Activated CD8-positive, alpha-beta memory T cell treated with anti-CD3 and anti-CD28 coated beads for 24 hours (primary cell): ENCODE measurements around the gene ADAMTSL5.

Experiments used
- DNase-seq: peaks from one replicate; pipeline ENCODE4 v3.0.0-alpha.2; 2020

ADAMTSL5 gene

DNA sequence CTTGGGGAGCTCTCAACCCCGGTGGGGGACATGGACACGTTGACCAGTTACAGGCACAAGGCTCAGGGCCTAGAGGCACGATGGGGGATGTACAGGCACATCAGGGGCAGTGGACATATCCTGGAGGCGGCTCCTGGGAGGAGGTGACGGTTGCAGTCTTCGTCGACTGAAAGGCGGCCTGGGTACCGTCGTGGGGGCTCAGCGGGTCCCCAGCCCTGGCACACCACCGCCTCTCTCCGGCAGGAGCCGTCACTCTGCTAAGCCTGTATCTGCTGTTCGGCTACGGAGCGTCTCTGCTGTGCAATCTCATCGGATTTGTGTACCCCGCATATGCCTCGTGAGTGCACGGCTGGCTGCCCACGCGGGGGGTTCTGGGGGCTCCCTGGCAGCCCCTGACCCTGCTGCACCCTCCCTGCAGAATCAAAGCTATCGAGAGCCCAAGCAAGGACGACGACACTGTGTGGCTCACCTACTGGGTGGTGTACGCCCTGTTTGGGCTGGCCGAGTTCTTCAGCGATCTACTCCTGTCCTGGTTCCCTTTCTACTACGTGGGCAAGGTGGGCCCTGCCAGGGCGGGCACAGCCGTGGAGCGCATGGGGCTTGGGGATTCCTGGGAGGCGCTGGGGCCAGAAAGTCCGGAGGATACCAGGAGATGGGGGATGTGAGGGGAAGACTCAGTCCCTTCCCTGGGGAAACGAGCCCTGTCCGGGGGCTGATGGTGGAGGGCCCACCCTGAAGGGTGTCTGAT, 17.6 kb downstream of the ADAMTSL5 start:
- no peak for DNase-seq

DNA sequence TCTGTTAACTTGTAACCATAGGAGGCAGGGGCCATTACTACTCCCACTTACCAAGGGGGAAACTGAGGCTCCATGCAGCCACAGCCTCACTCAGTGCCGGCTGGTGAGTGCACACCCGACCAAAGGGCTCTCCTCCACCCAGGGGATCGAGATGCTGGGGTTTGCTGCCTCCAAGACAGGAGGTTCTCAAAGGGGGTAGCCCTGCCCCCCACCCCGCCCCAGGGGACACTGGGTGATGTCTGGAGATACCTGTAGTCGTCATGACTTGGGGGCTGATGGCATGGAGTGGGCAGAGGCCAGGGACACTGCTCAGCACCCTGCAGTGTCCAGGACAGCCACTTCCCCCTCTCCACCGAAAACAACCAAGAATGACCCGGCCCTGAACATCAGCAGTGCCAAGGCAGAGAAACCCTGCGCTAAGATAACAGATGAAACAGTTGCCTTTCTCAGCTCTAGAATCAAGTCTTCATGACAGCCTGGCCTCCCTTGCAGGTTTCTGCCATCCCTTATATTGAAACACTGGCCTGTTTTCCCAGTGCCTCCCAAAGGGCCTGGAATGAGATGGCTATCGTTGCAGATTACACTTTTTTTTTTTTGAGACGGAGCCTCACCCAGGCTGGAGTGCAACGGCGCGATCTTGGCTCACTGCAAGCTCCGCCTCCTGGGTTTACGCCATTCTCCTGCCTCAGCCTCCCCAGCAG, 18.6 kb downstream of the ADAMTSL5 start:
- DNase-seq: no peak

DNA sequence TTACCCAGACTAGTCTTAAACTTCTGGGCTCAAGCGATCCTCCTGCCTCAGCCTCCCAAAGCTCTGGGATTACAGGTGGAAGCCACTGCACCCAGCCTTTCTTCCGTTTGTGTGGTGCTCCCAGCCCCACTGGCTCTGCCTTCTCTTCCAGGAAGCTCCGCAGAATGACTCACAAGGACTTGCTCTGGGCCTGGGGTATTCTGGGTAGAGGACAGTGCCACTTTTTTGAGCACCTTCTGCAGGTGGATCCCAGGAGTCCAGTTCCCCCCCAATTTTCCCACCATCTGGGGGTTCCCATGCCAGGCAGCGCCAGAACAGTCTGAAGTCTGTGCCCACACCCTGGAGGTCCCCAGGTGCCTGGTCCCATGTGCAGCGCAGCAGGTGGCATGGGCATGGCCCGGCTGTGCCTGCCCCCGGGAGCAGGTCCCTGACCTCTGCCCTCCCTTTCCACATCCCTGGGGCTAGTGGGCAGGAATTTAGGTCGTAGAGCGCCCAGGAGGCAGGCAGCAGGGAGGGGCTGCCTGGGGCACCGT, 20.3 kb downstream of the ADAMTSL5 start:
- no peak for DNase-seq

DNA sequence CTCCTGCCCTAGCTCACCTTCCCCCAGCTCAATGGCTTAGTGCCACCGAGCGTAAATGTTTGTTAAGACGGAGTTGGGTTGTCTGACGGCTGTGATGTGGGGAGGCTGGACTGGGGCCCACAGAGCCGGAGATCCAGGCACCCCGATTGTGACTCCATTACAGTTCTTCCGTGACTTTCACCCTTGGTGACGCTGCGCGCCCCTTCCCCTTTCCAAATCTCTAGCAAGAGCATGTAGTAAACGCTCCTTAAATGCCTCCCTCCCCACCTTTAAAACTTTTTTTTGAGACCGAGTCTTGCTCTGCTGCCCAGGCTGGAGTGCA, 21.0 kb downstream of the ADAMTSL5 start:
- DNase-seq: no peak

DNA sequence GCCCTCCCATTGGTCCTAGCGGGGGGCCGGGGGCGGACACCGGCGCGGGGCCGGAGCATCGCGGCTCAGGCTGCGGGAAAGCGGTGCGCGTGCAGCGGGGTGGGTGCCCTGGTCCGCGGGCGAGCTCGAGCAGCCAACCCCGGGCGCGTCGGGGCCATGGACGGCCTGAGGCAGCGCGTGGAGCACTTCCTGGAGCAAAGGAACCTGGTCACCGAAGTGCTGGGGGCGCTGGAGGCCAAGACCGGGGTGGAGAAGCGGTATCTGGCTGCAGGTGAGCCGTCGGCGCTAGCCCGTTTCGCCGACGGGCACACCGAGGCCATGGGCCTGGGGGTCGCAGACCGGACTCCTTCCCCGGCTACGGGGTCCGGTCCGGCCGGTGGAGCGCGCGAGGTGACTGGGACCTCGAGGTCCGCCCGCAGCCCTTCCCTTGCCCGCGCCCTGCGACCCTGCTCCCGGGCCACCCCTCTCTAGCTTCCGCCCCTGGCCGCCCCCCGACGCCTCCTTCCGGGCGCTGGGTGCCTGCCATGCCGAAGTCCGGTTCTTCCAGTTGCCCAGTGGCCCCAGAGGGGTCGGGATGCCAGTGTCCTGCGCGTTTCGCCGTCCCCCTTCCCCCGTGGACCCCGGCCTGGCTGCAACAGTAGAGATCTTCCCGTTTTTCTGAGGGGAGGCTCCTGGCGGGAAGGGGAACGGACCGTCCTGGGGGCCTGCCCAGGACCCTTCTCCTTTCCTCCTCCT, 21.5 kb downstream of the ADAMTSL5 start, which contains the start of gene REEP6:
REEP6 (plus strand) TSS at position 68 of the 735 bp plus-strand sequence; CDS start at position 157, 89 bp downstream.
- DNase-seq: no peak

DNA sequence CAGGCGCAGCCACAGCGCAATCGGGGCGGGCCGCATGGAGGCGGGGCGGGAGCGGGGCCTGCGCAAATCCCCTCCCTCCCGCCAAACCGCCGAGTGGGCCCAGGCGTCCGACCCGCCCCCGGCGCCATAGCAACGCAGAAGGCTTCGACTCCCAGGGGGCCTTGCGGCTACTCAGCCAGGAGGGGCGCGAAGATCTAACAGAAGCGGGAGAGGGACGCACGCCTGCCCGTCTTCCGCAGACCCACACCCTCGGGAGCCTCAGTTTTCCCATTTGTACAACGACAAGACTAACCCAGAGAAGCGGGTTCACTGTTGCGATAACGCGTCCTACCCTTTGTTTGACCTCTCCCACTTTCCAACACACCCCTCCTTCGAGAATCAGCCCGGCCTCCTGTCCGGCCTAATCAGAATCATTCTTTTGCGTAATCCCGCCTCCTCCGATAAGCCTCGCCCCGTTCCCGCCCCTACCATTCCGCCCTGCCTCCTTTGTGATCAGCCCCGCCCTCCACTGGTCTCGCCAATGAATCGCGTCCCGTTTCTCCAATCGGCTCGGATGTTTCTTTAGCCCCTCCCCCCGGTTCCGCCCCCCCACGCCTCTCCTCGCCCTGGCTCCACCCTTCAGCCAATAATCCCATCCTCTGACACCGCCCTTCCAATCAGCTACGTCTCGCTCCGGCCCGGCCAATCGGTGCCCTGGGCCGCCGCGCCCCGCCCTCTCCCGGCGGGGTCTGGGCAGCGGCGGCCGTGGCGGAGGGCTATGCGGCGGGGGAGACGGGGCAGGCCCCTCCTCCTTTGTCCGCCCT, 22.3 kb downstream of the ADAMTSL5 start, which contains the start of gene PCSK4:
PCSK4 (minus strand) TSS at position 40 of the 803 bp plus-strand sequence; CDS start at position 36, 4 bp downstream.
- peak; percentile 99 for DNase-seq

DNA sequence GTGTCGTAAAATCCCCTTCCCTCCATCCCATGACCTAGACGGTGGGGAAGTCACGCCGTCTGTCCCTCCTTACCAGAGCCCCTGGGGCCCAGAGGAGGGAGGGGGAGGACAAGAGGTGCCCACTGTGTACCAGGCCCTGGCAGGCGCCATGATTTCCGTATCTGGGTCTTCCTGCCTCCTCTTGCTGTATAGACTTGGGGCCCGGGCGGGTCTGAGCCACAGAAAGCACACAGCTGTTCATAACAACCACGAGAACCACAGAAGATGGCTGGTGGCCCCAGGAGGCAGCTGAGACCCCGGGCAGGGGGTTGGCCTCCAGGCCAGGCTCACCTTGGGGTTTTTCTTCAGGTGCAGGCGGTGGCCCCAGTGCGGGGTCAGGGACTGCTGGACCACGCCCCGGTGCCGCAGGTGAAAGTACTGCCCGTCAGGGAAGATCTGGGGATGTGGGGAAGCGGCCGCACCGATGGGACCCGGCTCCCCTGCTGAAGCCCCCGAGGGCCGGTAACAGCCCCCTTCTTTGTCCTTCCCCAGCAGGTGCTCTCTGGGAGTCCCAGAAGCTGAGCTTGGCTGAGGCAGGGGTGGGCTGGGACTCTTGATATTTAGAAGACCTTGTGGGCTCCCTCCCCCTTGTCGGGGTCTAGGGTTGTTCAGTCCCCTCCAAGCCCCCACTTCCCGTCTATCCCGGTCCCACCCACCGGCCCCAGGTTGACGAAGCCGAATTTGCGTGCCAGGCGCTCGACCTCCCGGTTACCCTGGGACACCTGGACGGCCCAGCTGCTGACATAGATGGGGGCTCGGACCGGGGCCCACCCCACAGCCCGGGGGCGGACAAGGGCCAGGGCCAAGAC, 23.1 kb downstream of the ADAMTSL5 start:
- no peak for DNase-seq

DNA sequence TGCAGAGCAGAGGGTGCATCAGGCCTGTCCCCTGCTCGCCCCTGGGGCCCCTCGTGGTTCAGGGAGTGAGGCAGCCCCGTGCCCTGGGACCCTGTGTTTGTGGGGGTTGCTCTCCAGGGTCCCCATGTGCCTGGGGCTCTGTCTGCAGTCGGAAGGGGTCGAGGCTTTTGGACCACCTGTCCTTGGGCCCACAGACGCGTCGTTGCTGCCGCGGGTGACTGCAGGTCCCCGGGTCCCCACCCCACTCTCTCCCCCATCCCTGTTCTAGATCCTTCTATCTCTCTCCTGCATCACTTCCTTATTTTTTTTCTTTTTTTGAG, 24.6 kb downstream of the ADAMTSL5 start:
- no peak for DNase-seq

DNA sequence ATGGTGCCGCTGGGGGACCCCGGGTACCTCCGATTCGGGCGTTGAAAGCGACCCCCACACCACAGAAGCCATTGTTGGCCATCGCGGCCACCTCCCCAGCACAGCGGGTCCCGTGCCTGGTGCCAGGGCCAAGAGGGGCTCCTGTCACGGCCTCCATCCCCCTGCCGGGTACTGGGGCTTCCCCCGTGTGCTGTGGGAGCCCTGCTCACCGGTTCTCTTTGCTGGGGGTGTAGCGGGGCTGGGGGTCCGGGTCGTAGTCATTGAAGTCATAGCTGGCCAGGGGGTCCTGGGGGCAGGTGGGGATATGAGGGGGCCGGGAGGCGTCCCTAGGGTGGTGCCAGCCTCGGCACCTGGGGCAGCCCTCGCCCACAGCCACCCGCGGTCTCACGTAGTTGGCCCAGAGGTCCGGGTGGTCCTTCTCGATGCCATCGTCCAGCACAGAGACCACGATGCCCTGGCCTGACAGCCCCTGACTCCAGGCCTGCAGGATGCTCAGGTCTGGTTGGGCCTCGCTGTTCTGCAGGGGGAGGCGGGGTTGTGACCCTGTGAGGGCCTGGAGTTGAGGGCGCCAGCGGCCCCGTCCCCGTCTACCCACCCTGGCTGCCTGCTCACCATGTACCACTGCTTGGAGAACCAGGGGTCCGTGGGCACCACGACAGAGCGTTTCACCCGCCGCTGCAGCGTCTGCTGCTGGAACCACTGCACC, 25.1 kb downstream of the ADAMTSL5 start:
- DNase-seq: no peak

DNA sequence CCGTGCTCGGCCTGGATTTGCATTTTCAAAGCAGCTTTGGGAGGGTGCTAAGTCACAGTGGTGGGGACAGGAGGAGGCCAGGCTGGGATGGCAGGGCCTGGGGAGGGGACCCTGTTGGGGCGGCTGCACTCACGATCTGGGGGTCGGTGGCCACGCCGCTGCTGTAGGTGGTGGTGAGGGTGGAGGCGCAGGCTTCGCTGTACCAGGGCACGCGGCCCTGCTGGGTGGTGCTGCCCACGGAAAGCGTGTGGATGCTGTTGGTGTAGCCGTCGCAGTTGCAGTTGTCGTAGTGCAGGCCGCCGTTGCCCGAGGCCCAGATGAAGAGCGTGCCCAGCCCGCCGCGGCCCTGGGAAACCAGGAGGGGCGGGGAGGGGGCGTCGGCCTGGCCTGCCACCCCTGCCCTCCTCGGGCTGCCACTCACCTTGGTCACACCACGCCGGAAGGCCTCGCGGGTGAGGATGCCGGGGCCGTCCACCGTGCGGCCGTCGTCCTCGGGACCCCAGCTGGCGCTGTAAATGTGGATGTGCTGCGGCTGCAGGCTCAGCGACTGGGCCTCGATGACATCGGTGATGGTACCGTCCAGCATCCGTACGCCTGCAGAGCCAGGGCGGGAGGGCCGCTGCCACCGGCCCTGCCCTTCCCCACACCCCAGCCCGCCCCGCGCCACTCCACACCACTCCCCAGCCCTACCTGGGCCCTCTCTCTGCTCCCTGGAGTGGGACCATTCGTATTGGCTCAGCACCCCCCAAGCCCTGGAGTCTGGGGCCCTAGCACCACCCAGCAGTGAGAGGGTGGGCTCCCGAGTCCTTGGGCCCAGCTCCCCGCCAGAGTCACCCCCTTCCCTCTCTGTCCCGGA, 25.9 kb downstream of the ADAMTSL5 start:
- no peak for DNase-seq

DNA sequence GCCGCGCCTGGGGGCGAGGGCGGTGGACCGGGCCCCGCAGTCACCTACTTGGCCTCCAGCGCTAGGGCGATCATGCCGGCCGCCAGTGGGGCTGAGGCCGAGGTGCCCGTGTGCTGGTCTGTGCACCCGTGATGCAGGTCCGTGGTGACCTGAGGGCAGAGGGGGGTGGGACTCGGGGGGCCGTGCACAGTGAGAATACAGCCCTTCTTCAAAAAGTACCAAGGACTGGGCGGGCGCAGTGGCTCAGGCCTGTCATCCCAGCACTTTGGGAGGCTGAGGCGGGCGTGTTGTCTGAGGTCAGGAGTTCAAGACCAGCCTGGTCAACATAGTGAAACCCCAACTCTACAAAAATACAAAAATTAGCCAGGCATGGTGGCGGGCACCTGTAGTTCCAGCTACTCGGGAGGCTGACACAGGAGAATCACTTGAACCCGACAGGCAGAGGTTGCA, 28.8 kb downstream of the ADAMTSL5 start:
- no peak for DNase-seq

DNA sequence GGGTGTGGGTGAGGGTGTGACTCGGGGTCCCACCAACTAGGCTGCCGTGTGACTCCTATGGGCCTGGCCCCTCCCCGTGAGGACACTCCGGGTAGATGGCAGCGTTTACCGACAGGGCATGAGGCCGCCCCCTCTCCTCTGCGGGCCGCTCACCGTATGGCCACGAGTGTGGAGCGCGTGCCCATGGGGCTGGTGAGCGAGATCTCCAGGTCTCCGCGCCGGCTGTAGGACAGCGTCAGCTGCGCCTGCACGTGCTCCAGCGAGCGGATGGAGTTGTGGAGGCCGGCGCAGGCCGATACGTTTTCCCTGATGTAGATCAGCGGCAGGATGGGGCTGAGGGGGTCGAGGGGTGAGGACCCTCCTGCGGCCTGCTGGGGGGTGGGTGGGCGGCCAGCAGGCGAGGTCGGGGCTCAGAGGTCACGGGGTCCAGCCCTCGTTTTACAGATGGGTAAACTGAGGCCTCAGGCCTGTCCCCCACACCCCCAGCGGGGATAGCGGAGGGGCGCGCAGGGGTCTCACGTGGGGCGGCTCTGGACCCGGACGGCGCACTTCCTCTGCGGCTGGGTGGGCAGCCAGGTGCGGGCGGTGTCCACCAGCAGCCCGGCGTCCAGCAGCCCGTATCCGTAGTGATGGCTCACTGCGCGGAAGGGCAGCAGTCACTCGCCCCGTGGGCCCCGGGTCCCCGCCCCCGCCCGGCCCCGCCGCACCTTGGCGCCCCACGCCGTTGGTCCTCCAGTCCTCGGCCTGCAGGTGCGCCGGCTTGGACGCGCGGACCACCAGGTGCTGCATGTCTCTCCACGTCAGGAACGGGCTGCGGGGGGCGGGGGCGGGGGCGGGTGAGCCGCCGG, 29.5 kb downstream of the ADAMTSL5 start:
- no peak for DNase-seq

DNA sequence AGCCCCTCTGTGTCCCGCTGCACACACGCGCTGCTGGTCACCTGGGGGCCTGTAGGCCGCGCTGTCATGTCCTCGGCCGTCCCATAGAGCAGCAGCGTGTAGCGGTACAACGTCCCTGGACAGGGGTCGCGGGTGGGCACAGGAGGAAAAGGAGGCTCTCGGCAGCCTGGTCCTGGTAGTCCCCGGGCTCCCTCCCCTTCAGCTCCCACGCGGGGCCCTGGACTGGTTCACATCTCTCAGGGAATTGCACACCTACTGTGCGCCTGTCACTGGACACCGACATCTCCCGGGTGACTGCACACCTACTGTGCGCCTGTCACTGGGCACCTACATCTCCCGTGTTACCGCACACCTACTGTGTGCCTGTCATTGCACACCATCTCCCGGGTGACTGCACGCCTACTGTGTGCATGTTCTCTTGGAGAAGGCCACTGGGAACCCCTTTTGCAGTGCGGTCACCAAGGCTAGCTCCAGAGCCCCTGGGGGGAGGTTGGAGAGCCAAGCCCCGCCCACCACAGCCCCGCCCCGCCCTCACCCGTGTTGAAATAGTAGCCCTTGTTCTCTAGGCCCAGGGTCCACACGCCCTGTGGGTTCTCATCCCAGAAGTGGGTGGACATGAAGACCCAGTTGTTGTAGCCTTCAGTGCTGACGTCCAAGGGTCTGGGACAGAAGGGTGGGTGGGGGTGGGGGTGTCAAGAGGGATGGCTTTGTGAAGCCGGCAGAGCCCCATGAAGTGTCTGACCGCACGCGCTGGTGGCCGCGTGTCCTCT, 30.3 kb downstream of the ADAMTSL5 start:
- DNase-seq: no peak

DNA sequence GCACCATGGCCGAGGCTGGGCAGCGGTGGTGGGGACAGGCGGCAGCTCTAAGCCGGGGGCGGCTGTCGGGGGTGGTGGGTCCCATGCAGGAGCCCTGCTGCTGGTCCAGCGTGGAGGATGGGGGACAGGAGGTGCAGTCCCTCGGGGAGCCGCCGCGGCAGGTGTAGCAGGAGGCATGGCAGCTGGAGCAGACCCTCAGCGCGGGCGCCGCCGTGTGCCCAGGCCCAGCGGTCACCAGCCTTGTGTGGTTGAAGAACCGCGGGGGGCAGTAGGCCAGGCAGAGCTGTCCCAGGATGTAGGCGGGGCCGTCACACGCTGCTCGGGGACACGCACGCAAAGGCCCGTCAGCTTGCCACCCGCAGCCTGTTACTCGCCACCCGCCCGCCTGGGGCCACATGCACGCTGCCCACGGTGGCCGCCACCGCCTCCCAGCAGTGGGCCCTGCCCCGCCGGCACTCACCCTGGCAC, 30.9 kb downstream of the ADAMTSL5 start:
- no peak for DNase-seq

DNA sequence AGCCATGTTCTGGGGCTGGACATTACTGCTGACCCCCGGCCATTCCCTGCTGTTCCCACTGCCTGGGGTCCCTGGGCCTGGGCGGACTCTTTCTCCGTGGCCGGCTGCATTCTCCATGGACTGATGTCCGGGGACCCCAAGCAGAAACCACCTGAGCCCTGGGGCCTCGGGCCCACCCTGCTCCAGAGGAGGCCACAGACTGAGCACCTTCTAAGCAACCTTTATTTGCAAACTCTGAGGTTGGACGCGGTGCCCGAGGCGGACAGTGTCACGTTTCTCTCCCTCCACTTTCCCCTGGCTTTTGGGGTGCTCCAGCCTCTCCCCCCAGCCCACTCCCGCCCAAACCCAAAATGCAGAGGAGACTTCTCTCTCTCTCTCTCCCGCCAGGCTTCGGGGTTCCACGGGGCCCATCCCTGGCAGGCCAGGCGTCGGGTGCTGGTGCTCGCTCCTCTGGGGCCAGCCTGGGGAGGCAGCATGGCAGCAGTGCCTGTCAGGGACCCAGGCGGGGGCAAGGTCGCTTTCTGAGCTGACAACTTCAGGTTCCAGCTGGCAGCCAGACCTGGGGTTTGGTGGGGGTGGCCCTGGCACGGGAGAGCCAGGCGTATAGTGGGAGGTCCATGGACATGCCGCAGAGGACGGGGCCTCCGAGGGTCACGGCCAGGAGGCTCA, 31.5 kb downstream of the ADAMTSL5 start:
- DNase-seq: no peak

DNA sequence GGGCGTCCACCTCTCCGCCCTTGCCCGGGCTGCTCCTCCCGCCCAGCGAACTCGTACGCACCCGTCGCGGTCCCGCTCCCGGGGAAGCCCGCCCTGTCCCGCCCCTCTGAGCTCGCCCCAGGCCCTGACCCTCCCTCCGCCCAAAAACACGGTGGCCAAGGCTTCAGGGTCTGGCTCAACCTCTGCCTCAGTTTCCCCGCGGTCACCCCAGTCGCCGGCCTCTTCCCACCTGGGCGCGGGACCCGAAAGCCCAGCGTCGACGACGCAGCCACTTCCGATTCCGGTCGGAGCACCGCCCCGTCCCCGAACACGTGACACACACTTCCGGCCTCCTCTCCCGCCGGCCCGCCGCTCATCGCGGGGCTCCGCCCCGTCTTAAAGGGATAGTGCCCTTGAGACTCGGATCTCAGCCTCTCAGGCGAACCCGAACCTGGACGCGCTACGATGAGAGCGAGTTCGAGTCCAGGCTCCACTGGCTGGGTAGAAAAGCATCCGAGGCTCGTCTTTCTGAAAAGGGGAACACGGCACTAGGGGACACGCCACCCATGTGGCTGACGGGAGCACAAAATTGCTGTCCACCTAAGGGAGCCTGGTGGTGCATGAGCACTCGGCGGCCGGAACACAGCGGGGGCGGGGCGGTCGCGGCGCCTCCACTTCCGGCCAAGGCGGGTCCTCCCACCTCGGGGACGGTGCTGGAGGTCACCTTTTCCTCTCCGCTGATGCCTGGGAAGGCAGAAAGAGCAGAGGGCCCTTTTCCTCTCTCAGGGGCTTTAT, 33.7 kb downstream of the ADAMTSL5 start, which contains the start of gene C19orf25:
C19orf25 (minus strand) TSS at position 282 of the 774 bp plus-strand sequence. CDS start 312 bp downstream, outside the sequence.
- peak; percentile 95 for DNase-seq
